GM19328 (cell line): Measurements from ENCODE around the gene TCEANC2.

Experiments
- ATAC-seq: cut with Tn5 transposase; IDR thresholded peaks from one replicate; pipeline ENCODE4 v1.9.1; 2021; ENCODE audit warnings: mild to moderate bottlenecking, moderate library complexity; ENCODE audit not compliant: unreplicated experiment

TCEANC2 gene

GRCh38 chr1:54129858-54130257, 76.5 kb downstream of the TCEANC2 start:
- ATAC-seq: no peak

- no peak for ATAC-seq
Observed at GRCh38 chr1:54131419-54131818, 78.0 kb downstream of the TCEANC2 start.

GRCh38 chr1:54132495-54132894, 79.1 kb downstream of the TCEANC2 start:
- no peak for ATAC-seq

GRCh38 chr1:54134295-54134694, 80.9 kb downstream of the TCEANC2 start:
- no peak for ATAC-seq

- ATAC-seq: no peak
Observed at GRCh38 chr1:54135436-54136120, 82.2 kb downstream of the TCEANC2 start.

- no peak for ATAC-seq
Observed at GRCh38 chr1:54136269-54136896, 83.0 kb downstream of the TCEANC2 start.

- no peak for ATAC-seq
Observed at GRCh38 chr1:54136963-54137533, 83.6 kb downstream of the TCEANC2 start.

- ATAC-seq: no peak
Observed at GRCh38 chr1:54137534-54138061, 84.2 kb downstream of the TCEANC2 start.

GRCh38 chr1:54138994-54139393, 85.6 kb downstream of the TCEANC2 start:
- no peak for ATAC-seq

GRCh38 chr1:54139711-54140110, 86.3 kb downstream of the TCEANC2 start:
- no peak for ATAC-seq

GRCh38 chr1:54142146-54142900, 88.9 kb downstream of the TCEANC2 start:
- no peak for ATAC-seq

GRCh38 chr1:54144366-54144765, 91.0 kb downstream of the TCEANC2 start:
- no peak for ATAC-seq

GRCh38 chr1:54149734-54150133, 96.3 kb downstream of the TCEANC2 start:
- ATAC-seq: no peak

- ATAC-seq: no peak
Observed at GRCh38 chr1:54151013-54151412, 97.6 kb downstream of the TCEANC2 start.

GRCh38 chr1:54152696-54153095, 99.3 kb downstream of the TCEANC2 start, which contains the start of gene CDCP2:
Gene CDCP2 (minus strand): TSS chr1:54153000. CDS start chr1:54152922, 78 bp downstream.
- no peak for ATAC-seq

GRCh38 chr1:54153535-54154439, 100.4 kb downstream of the TCEANC2 start:
- no peak for ATAC-seq
